Measurements from ENCODE around the gene CFAP90. TPM values are rescaled to one million over a fixed set of nuclear protein-coding genes. Genes with fewer than 3 reads are reported as not detected.

Gene CFAP90
- total RNA-seq, 1 donor from 2014 or later, result 0.64 TPM

- Histone ChIP-seq H4K20me1 (ENCODE audit: insufficient read depth, low read length) (no peaks in the 10 kb centered on the region), H3K9ac (ENCODE audit: low read length) (peak overlapping the region; percentile 20), H3K9me3 (ENCODE audit: insufficient read depth, low read depth, low read length) (no peaks in the 10 kb centered on the region), H3K4me1 (ENCODE audit: insufficient read depth, low read length) (no peaks in the 10 kb centered on the region), H3K4me3 (ENCODE audit: insufficient read depth, low read depth, low read length) (peak overlapping the region; percentile 34), H2AFZ (ENCODE audit: low read depth, low read length) (peak overlapping the region; percentile 74), H3K27me3 (ENCODE audit: insufficient read depth, low read length) (peaks cover 3% of the 10 kb centered on the region), H3K36me3 (ENCODE audit: insufficient read depth, low read length) (no peaks in the 10 kb centered on the region), H3K4me2 (ENCODE audit: low read length) (peak overlapping the region; percentile 84), H3K79me2 (ENCODE audit: insufficient read depth, low read length) (no peaks in the 10 kb centered on the region), H3K27ac (ENCODE audit: low read depth, low read length) (no peak overlapping the region)
- DNase-seq (ENCODE audit: low read depth), result no peak
- no peaks in the 10 kb centered on the region for H3K36me3 Mint-ChIP-seq (ENCODE audit: low read depth, unreplicated experiment)
- H3K27ac Mint-ChIP-seq (ENCODE audit: unreplicated experiment), result no peak overlapping the region
- H3K9me3 Mint-ChIP-seq (ENCODE audit: unreplicated experiment), result peaks cover 2% of the 10 kb centered on the region
- H3K4me1 Mint-ChIP-seq (ENCODE audit: low read depth, unreplicated experiment), result peaks cover 3% of the 10 kb centered on the region
- FAIRE-seq, result no peak
- peak overlapping the region; percentile 84 for H3K4me3 Mint-ChIP-seq (ENCODE audit: unreplicated experiment)
- H3K27me3 Mint-ChIP-seq (ENCODE audit: low read depth, unreplicated experiment), result peaks cover 18% of the 10 kb centered on the region
- no peak for TF ChIP-seq CTCF (IDR thresholded peaks at IDR 0.05; ENCODE audit: insufficient read depth, low read depth, low read length)
- TF ChIP-seq EZH2 (IDR thresholded peaks at IDR 0.05; ENCODE audit: insufficient read depth, low read length), result peak; percentile 52
Measured at GRCh38 chr5:7849681-7850394, 1.1 kb downstream of the CFAP90 start.

DNA sequence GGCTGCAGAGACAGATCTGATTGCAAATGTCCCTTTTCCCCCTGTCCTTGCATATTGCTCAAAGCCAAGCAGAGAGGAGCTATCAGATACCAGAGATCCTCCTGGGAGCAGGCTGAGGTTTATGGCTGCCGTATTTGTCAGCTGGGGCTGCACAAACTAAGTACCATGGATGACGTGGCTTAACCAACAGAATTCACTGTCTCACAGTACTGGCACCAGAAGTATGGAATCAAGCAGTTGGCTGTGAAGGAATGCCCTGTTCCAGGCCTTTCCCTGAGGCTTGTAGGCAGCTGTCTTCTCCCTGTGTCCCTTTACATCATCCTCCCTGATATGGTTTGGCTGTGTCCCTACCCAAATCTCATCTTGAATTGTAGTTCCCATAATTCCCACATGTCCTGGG, 2.6 kb downstream of the CFAP90 start:
- H3K79me2 ChIP-seq (ENCODE audit: insufficient read depth, low read length), result no peaks in the 10 kb centered on the region
- no peak overlapping the region for H3K27ac ChIP-seq (ENCODE audit: low read depth, low read length)
- H3K9me3 Mint-ChIP-seq (ENCODE audit: unreplicated experiment), result peaks cover 2% of the 10 kb centered on the region
- no peak overlapping the region for H2AFZ ChIP-seq (ENCODE audit: low read depth, low read length)
- no peak for TF ChIP-seq EZH2 (IDR thresholded peaks at IDR 0.05; ENCODE audit: insufficient read depth, low read length)
- no peak for TF ChIP-seq CTCF (IDR thresholded peaks at IDR 0.05; ENCODE audit: insufficient read depth, low read depth, low read length)
- H3K9ac ChIP-seq (ENCODE audit: low read length), result no peak overlapping the region
- H3K27me3 ChIP-seq (ENCODE audit: insufficient read depth, low read length), result peaks cover 3% of the 10 kb centered on the region
- H3K27me3 Mint-ChIP-seq (ENCODE audit: low read depth, unreplicated experiment), result peaks cover 18% of the 10 kb centered on the region
- H3K9me3 ChIP-seq (ENCODE audit: insufficient read depth, low read depth, low read length), result no peaks in the 10 kb centered on the region
- no peak overlapping the region for H3K4me3 ChIP-seq (ENCODE audit: insufficient read depth, low read depth, low read length)
- no peak for FAIRE-seq
- H3K27ac Mint-ChIP-seq (ENCODE audit: unreplicated experiment), result no peak overlapping the region
- H3K4me1 Mint-ChIP-seq (ENCODE audit: low read depth, unreplicated experiment), result peaks cover 3% of the 10 kb centered on the region
- H3K36me3 Mint-ChIP-seq (ENCODE audit: low read depth, unreplicated experiment), result no peaks in the 10 kb centered on the region
- no peaks in the 10 kb centered on the region for H3K36me3 ChIP-seq (ENCODE audit: insufficient read depth, low read length)
- no peaks in the 10 kb centered on the region for H4K20me1 ChIP-seq (ENCODE audit: insufficient read depth, low read length)
- no peak overlapping the region for H3K4me2 ChIP-seq (ENCODE audit: low read length)
- H3K4me3 Mint-ChIP-seq (ENCODE audit: unreplicated experiment), result no peak overlapping the region
- H3K4me1 ChIP-seq (ENCODE audit: insufficient read depth, low read length), result no peaks in the 10 kb centered on the region
- DNase-seq (ENCODE audit: low read depth), result no peak

- Histone ChIP-seq H4K20me1 (ENCODE audit: insufficient read depth, low read length) (no peaks in the 10 kb centered on the region), H3K4me3 (ENCODE audit: insufficient read depth, low read depth, low read length) (no peak overlapping the region), H2AFZ (ENCODE audit: low read depth, low read length) (no peak overlapping the region), H3K36me3 (ENCODE audit: insufficient read depth, low read length) (no peaks in the 10 kb centered on the region), H3K9ac (ENCODE audit: low read length) (no peak overlapping the region), H3K4me2 (ENCODE audit: low read length) (no peak overlapping the region), H3K4me1 (ENCODE audit: insufficient read depth, low read length) (no peaks in the 10 kb centered on the region), H3K27me3 (ENCODE audit: insufficient read depth, low read length) (peaks cover 3% of the 10 kb centered on the region), H3K27ac (ENCODE audit: low read depth, low read length) (no peak overlapping the region), H3K79me2 (ENCODE audit: insufficient read depth, low read length) (no peaks in the 10 kb centered on the region), H3K9me3 (ENCODE audit: insufficient read depth, low read depth, low read length) (no peaks in the 10 kb centered on the region)
- Mint-ChIP-seq H3K4me1 (ENCODE audit: low read depth, unreplicated experiment) (peaks cover 6% of the 10 kb centered on the region), H3K36me3 (ENCODE audit: low read depth, unreplicated experiment) (no peaks in the 10 kb centered on the region), H3K4me3 (ENCODE audit: unreplicated experiment) (no peak overlapping the region), H3K9me3 (ENCODE audit: unreplicated experiment) (no peaks in the 10 kb centered on the region), H3K27ac (ENCODE audit: unreplicated experiment) (no peak overlapping the region), H3K27me3 (ENCODE audit: low read depth, unreplicated experiment) (peaks cover 18% of the 10 kb centered on the region)
- TF ChIP-seq EZH2 (IDR thresholded peaks at IDR 0.05; ENCODE audit: insufficient read depth, low read length), result no peak
- no peak for TF ChIP-seq CTCF (IDR thresholded peaks at IDR 0.05; ENCODE audit: insufficient read depth, low read depth, low read length)
- DNase-seq (ENCODE audit: low read depth), result no peak
- no peak for FAIRE-seq
Measured at GRCh38 chr5:7846327-7846726, 4.6 kb downstream of the CFAP90 start.

Measured in astrocyte (in vitro differentiated cells and primary cell).